Measurements from ENCODE around the gene DAPK2. TPM values are rescaled to one million over a fixed set of nuclear protein-coding genes. Genes with fewer than 3 reads are reported as not detected.

Gene DAPK2
- polyA plus RNA-seq, 1 of the 3 experiments (the other 2 are of a cell fraction): 1.4 TPM

- no peaks in the 10 kb centered on the region for H3K27me3 ChIP-seq (ENCODE audit: insufficient read depth)
- H3K4me3 ChIP-seq (ENCODE audit: low read depth in 2 of 2, low read length in 1 of 2): no peak overlapping the region
- no peaks in the 10 kb centered on the region for H3K9me3 ChIP-seq
- no peak overlapping the region for H3K9ac ChIP-seq
- no peaks in the 10 kb centered on the region for H3K79me2 ChIP-seq (ENCODE audit: insufficient read depth)
- no peak for DNase-seq
- no peak for TF ChIP-seq NFIC (IDR thresholded peaks at IDR 0.05; ENCODE audit: borderline replicate concordance)
- TF ChIP-seq JUND (IDR thresholded peaks at IDR 0.05): no peak
- TF ChIP-seq RFX5 (IDR thresholded peaks at IDR 0.05; ENCODE audit: low read length): no peak
- no peak for TF ChIP-seq PBX3 (IDR thresholded peaks at IDR 0.05)
- no peak for TF ChIP-seq GATA2 (CRISPR knock-in tag; IDR thresholded peaks at IDR 0.05)
- TF ChIP-seq MAX (IDR thresholded peaks at IDR 0.05; ENCODE audit: low read depth): no peak
- TF ChIP-seq, protein P1, sequence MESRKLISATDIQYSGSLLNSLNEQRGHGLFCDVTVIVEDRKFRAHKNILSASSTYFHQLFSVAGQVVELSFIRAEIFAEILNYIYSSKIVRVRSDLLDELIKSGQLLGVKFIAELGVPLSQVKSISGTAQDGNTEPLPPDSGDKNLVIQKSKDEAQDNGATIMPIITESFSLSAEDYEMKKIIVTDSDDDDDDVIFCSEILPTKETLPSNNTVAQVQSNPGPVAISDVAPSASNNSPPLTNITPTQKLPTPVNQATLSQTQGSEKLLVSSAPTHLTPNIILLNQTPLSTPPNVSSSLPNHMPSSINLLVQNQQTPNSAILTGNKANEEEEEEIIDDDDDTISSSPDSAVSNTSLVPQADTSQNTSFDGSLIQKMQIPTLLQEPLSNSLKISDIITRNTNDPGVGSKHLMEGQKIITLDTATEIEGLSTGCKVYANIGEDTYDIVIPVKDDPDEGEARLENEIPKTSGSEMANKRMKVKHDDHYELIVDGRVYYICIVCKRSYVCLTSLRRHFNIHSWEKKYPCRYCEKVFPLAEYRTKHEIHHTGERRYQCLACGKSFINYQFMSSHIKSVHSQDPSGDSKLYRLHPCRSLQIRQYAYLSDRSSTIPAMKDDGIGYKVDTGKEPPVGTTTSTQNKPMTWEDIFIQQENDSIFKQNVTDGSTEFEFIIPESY (IDR thresholded peaks at IDR 0.05; ENCODE audit: borderline replicate concordance, low read depth): no peak
- no peak for TF ChIP-seq POLR2AphosphoS5 (IDR thresholded peaks at IDR 0.05; ENCODE audit: low read depth, low read length)
- TF ChIP-seq EZH2phosphoT487 (IDR thresholded peaks at IDR 0.05; ENCODE audit: borderline replicate concordance, low read depth): no peak
- no peak for TF ChIP-seq CHD2 (IDR thresholded peaks at IDR 0.05; ENCODE audit: low read length, partially characterized antibody)
- no peak for TF ChIP-seq FOSL2 (IDR thresholded peaks at IDR 0.05; ENCODE audit: borderline replicate concordance, low read depth)
- TF ChIP-seq, protein P2, sequence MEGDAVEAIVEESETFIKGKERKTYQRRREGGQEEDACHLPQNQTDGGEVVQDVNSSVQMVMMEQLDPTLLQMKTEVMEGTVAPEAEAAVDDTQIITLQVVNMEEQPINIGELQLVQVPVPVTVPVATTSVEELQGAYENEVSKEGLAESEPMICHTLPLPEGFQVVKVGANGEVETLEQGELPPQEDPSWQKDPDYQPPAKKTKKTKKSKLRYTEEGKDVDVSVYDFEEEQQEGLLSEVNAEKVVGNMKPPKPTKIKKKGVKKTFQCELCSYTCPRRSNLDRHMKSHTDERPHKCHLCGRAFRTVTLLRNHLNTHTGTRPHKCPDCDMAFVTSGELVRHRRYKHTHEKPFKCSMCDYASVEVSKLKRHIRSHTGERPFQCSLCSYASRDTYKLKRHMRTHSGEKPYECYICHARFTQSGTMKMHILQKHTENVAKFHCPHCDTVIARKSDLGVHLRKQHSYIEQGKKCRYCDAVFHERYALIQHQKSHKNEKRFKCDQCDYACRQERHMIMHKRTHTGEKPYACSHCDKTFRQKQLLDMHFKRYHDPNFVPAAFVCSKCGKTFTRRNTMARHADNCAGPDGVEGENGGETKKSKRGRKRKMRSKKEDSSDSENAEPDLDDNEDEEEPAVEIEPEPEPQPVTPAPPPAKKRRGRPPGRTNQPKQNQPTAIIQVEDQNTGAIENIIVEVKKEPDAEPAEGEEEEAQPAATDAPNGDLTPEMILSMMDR (IDR thresholded peaks at IDR 0.05): no peak
- no peak for TF ChIP-seq EP300 (IDR thresholded peaks at IDR 0.05; ENCODE audit: borderline replicate concordance in 1 of 2, low read depth in 1 of 2, low read length in 1 of 2)
- no peaks in the 10 kb centered on the region for H4K20me1 ChIP-seq (ENCODE audit: insufficient read depth)
- WGBS (ENCODE audit: low lambda C conversion rate): 87% methylated on average over 8 of the region's 8 CpGs
- H3K4me1 ChIP-seq (ENCODE audit: control insufficient read depth in 1 of 2, insufficient read depth in 2 of 2, low read depth in 1 of 2, low read length in 1 of 2): peaks cover 0 to 16% of the 10 kb centered on the region in 2 experiments; a peak in 2 of 4 replicates
- ChIA-PET POLR2A (no interaction called here), CTCF (interaction anchor here (0.7 to 1.4 kb wide), 3 partner anchors 26 to 139 kb away, joined by 3 read pairs; no protein-coding TSS in a partner anchor)
- no peak overlapping the region for H2AFZ ChIP-seq (ENCODE audit: low read depth)
- no peaks in the 10 kb centered on the region for H3K9me2 ChIP-seq
- no peak overlapping the region for H3K27ac ChIP-seq (ENCODE audit: low read depth in 2 of 2, low read length in 1 of 2)
- no peak overlapping the region for H3K4me2 ChIP-seq
- H3K36me3 ChIP-seq (replicated peaks in 1 of 2; ENCODE audit: control insufficient read depth in 1 of 2, insufficient read depth in 2 of 2, low read length in 1 of 2): no peaks in the 10 kb centered on the region
- no peaks in the 10 kb centered on the region for H3F3A ChIP-seq (replicated peaks; ENCODE audit: insufficient read depth)
Measured at GRCh38 chr15:63917588-63918316, 128.5 kb downstream of the DAPK2 start.

All from SK-N-SH (cell line).